Fibroblast of upper back skin (primary cell): ENCODE data around the gene MYCBP.
"Not testable (repeated sequence)": the region's sequence is repeated elsewhere in the genome, so short reads cannot be mapped to it uniquely, and the experiment has no call there.

ENCODE experiments used
- DNase-seq: peaks from one replicate; pipeline ENCODE4 v3.0.0-alpha.2; 2013

Gene MYCBP

GRCh38 chr1:38873027-38873969 is at the start of gene MYCBP:
MYCBP (minus strand) TSS chr1:38873348; CDS start chr1:38873305, 43 bp downstream.
- DNase-seq = peak; percentile 95

GRCh38 chr1:38919130-38919529 is 46.0 kb upstream of the MYCBP start:
- peak; percentile 11 for DNase-seq

- no peak for DNase-seq
These were observed 45.4 kb upstream of the MYCBP start for GRCh38 chr1:38918568-38918967.

GRCh38 chr1:38917772-38918171 is 44.6 kb upstream of the MYCBP start:
- DNase-seq = no peak

GRCh38 chr1:38917337-38917736 is 44.2 kb upstream of the MYCBP start:
- DNase-seq = no peak

GRCh38 chr1:38915352-38915948 is 42.3 kb upstream of the MYCBP start:
- DNase-seq = no peak

- not testable (repeated sequence) for DNase-seq
These were observed 41.8 kb upstream of the MYCBP start for GRCh38 chr1:38914908-38915307.

GRCh38 chr1:38908821-38909220 is 35.7 kb upstream of the MYCBP start:
- no peak for DNase-seq

- no peak for DNase-seq
These were observed 32.8 kb upstream of the MYCBP start for GRCh38 chr1:38905985-38906384.

- no peak for DNase-seq
These were observed 26.4 kb upstream of the MYCBP start for GRCh38 chr1:38899560-38899959.

GRCh38 chr1:38898653-38899230 is 25.6 kb upstream of the MYCBP start:
- DNase-seq = peak; percentile 10

GRCh38 chr1:38896169-38896568 is 23.0 kb upstream of the MYCBP start:
- no peak for DNase-seq

- DNase-seq = no peak
These were observed 19.8 kb upstream of the MYCBP start for GRCh38 chr1:38892976-38893375.

GRCh38 chr1:38891753-38892152 is 18.6 kb upstream of the MYCBP start:
- DNase-seq = peak; percentile 13

GRCh38 chr1:38889589-38889988 is 16.4 kb upstream of the MYCBP start:
- no peak for DNase-seq

GRCh38 chr1:38888423-38889333 is 15.5 kb upstream of the MYCBP start:
- DNase-seq = no peak

GRCh38 chr1:38885092-38885491 is 11.9 kb upstream of the MYCBP start:
- no peak for DNase-seq

GRCh38 chr1:38881487-38881886 is 8.3 kb upstream of the MYCBP start, which contains the start of gene GJA9:
GJA9 (minus strand) TSS chr1:38881587; CDS start chr1:38876098, 5,489 bp downstream.
- no peak for DNase-seq

GRCh38 chr1:38875811-38876210 is 2.7 kb upstream of the MYCBP start:
- no peak for DNase-seq

GRCh38 chr1:38872401-38873026 is 634 bp downstream of the MYCBP start:
- DNase-seq = peak; percentile 14

- DNase-seq = no peak
These were observed 2.2 kb downstream of the MYCBP start for GRCh38 chr1:38870996-38871395.

- DNase-seq = no peak
These were observed 5.9 kb downstream of the MYCBP start for GRCh38 chr1:38867208-38867607.
